ENCODE measurements around the gene KRT24.
"Not testable (repeated sequence)": the region's sequence is repeated elsewhere in the genome, so short reads cannot be mapped to it uniquely, and the experiment has no call there.

Gene KRT24

DNA sequence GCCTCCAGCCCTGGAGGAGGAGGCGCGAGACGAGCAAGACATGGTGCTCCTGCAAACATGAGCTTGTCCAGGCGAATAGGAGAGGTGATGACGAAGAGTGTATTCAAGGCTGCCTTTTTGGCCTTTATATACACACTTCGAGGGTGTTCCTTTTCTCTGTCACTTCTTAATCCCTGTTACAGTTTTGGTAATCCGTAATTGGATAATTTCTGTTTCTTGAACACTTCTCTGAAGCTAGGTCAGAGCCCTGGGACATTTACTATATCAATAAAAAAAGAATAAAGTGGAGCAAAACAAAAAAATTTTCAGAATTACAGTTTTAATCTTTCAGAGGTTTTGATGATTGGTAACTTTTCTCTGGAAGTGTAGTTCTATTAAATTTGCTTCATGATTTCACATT, at the start of gene KRT24:
TSS of gene KRT24 (minus strand) at position 101 of the 400 bp plus-strand sequence. CDS start at position 42, 59 bp downstream.
- FAIRE-seq (no peak), DNase-seq (ENCODE audit: extremely low spot score, insufficient read length, low read depth) (no peak)

DNA sequence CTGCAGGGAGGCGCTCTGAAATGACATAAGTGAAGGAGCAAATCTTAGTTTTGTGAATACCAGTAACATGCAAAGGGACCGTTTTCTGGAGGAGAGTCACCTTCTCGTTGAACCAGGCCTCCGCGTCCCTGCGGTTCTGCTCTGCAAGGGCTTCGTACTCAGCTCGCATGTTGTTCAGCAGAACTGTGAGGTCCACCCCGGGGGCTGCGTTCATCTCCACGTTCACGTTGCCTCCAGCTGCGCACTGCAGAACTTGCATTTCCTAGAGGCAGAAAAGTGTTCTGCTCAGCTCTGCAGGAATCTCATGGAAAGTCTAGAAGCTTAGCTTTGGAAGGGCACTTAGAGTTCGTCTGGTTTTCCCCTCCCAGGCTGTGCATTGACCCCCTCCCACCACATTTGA, 47.5 kb upstream of the KRT24 start:
- DNase-seq (ENCODE audit: extremely low spot score, insufficient read length, low read depth) (no peak), FAIRE-seq (no peak)

DNA sequence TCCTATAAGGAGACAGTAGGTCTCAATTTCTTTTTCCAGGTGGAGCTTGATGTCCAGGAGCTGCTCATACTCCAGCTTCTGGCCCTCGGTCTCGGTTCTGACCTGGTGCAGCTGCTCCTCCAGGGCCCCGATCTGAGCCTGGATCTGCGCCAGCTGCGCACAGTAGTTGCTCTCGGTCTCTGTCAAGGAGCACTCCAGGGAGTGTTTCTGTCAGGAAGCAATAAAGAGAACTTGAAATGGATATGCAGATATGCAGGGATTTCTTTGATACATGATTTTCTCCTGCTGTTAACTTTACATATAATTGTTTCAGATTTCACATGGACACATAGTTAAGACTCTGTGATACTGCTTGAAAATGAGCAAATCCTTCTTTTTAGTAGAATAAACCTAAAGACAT, 46.8 kb upstream of the KRT24 start:
- FAIRE-seq: no peak

DNA sequence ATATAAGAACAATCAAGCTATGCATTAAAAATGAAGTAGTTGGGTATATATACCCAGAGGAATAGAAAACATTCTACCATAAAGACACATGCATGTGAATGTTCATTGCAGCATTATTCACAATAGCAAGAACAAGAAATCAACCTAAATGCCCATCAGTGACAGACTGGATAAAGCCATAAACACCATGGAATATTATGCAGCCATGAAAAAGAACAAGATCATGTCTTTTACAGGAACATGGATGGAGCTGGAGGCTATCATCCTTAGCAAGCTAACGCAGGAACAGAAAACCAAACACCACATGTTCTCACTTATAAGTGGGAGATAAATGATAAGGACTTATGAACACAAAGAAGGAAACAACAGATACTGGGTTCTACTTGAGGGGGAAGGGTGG, 45.1 kb upstream of the KRT24 start:
- not testable (repeated sequence) for FAIRE-seq; DNase-seq (ENCODE audit: extremely low spot score, insufficient read length, low read depth)

More for the DNA sequence above, 46.8 kb upstream of the KRT24 start:
- no peak for DNase-seq (ENCODE audit: extremely low spot score, insufficient read length, low read depth)

GRCh38 chr17:40738553-40738952, 35.0 kb upstream of the KRT24 start:
- DNase-seq (ENCODE audit: extremely low spot score, insufficient read length, low read depth): no peak
- FAIRE-seq: no peak

- no peak for FAIRE-seq
- DNase-seq (ENCODE audit: extremely low spot score, insufficient read length, low read depth): no peak
Observed at GRCh38 chr17:40735016-40735415, 31.5 kb upstream of the KRT24 start.

- no peak for FAIRE-seq
- no peak for DNase-seq (ENCODE audit: extremely low spot score, insufficient read length, low read depth)
Observed at GRCh38 chr17:40734018-40734417, 30.5 kb upstream of the KRT24 start.

GRCh38 chr17:40730970-40731369, 27.4 kb upstream of the KRT24 start:
- no peak for DNase-seq (ENCODE audit: extremely low spot score, insufficient read length, low read depth)
- no peak for FAIRE-seq

DNA sequence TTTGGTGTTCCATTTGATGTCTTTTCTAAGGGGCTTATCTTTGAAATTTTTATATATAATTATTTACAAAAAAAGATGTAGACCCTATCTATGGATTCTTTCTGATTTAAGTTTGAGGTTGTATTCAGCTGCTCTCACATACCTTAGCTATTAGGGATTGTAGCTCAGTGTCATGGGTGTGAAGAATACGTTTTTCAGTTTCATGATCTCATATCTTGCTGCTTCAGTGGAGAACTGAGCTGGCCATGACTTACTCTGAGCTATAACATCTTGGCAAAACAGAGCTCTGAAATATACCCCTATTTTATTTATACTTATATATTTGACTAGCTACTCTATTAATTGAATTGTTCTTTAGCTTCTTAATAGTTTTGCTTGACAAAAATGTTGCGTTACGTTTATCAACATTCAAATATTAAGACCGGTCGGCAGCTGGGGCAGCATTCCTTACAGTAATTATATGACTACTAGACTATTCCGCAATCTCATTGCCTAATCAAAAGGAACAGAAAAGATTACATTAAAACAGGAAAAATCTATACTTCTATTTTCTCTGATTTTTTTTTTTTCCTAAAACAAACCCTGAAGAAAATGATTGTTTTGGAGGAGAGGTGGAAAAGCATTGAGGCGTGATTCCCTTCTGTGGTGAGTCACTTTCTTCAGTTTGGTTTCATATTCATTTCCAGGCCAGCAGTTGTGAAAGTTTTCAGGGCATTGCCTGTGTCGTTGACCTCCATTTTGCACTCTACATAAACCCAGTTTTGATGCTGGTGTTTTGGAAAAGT, 24.1 kb upstream of the KRT24 start:
- DNase-seq (ENCODE audit: extremely low spot score, insufficient read length, low read depth) (peak; percentile 17), FAIRE-seq (peak; percentile 82)

- no peak for FAIRE-seq
Observed at GRCh38 chr17:40726919-40727318, 23.4 kb upstream of the KRT24 start.

GRCh38 chr17:40724656-40725055, 21.1 kb upstream of the KRT24 start:
- DNase-seq (ENCODE audit: extremely low spot score, insufficient read length, low read depth) (no peak), FAIRE-seq (no peak)

More at GRCh38 chr17:40726919-40727318, 23.4 kb upstream of the KRT24 start:
- DNase-seq (ENCODE audit: extremely low spot score, insufficient read length, low read depth): no peak

- FAIRE-seq: no peak
- DNase-seq (ENCODE audit: extremely low spot score, insufficient read length, low read depth): no peak
Observed at GRCh38 chr17:40722241-40722640, 18.7 kb upstream of the KRT24 start.

GRCh38 chr17:40720899-40721298, 17.3 kb upstream of the KRT24 start:
- DNase-seq (ENCODE audit: extremely low spot score, insufficient read length, low read depth): no peak
- FAIRE-seq: no peak

GRCh38 chr17:40718930-40719329, 15.4 kb upstream of the KRT24 start:
- DNase-seq (ENCODE audit: extremely low spot score, insufficient read length, low read depth) (no peak), FAIRE-seq (no peak)

DNA sequence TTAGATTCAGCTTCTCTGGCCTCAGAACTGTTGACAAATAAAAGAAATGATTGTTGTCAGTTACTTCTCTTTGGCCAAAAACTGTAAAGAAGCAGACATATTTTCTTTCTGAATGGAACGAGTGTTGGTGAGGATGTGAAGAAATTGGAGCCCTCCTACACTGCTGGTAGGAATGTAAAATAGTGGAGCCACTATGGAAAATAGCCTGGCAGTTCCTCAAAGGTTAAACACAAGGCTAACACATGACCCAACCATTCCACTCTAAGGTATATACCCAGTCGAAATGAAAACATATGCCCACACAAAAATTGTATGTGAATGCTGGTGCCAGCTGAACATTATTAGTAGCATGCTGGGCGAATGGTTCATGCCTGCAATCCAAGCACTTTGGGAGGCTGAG, 14.2 kb upstream of the KRT24 start:
- DNase-seq (ENCODE audit: extremely low spot score, insufficient read length, low read depth) (no peak), FAIRE-seq (no peak)

GRCh38 chr17:40714473-40714872, 10.9 kb upstream of the KRT24 start:
- FAIRE-seq (no peak), DNase-seq (ENCODE audit: extremely low spot score, insufficient read length, low read depth) (no peak)

DNA sequence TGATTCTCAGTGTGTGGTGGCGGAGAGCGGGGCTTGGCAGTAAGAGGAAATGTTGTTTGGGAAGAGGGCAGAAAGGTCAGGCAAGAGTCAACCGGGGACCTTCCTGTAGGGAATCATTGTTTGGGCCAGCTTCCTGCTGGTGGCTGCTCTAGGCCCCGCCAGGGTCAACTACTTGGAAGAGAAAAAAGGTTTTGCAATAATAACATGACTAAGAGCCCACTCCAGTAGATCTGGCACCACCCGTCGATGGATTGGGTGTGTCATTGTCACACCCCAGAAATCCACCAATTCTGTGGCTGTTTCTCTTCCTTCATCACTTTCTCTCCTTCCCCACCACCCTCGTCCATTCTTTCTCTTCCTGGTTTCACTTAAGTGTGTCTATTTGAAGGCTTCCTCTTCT, 4.2 kb upstream of the KRT24 start:
- FAIRE-seq: no peak
- no peak for DNase-seq (ENCODE audit: extremely low spot score, insufficient read length, low read depth)

GRCh38 chr17:40705584-40705983, 2.0 kb upstream of the KRT24 start:
- FAIRE-seq (no peak), DNase-seq (ENCODE audit: extremely low spot score, insufficient read length, low read depth) (no peak)

DNA sequence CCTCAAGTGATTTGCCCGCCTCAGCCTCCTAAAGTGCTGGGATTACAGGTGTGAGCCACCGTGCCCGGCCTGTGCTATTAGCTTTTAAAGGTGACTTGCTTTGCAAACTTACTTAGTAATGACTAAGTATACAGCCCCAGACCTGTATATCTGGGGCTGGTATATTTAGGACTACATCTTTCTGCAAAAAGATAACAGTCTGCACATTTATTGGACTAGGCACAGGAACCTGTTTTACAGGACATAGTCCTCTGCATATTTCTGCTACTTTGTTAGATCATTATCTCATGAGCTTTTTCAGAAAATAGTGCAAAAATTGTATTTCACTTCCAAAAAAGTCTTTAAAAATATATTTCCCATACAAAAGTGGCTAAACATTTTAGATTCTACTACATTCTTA, 1.3 kb downstream of the KRT24 start:
- FAIRE-seq (no peak), DNase-seq (ENCODE audit: extremely low spot score, insufficient read length, low read depth) (no peak)

DNA sequence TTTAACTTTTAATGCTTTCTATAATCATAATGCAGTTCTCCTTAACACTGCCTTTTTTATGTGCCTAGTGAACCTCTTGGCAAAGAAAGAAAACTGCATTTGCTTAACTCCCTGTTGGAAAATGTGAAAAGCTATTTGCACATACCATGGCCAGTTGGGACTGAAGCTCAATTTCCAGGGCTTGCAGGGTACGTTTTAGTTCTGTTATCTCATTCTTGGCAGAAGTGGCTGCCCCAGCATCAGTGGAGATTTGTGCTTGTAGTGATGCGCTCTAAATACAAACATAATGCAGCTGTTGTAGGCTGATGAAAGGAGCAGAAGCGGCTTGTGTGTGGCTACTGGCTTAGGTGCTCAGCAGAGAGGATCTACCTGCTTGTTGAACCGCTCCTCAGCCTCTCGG, 3.7 kb downstream of the KRT24 start:
- DNase-seq (ENCODE audit: extremely low spot score, insufficient read length, low read depth) (no peak), FAIRE-seq (no peak)

- no peak for DNase-seq (ENCODE audit: extremely low spot score, insufficient read length, low read depth)
- FAIRE-seq: no peak
Observed at GRCh38 chr17:40699371-40699770, 4.2 kb downstream of the KRT24 start.

GRCh38 chr17:40697297-40697696, 6.3 kb downstream of the KRT24 start:
- no peak for DNase-seq (ENCODE audit: extremely low spot score, insufficient read length, low read depth)
- FAIRE-seq: no peak
